Neural cell (in vitro differentiated cells): Measurements from ENCODE around the gene SPSB4. TPM values are rescaled to one million over a fixed set of nuclear protein-coding genes. Genes with fewer than 3 reads are reported as not detected.

ENCODE experiments used
- H2AFZ ChIP-seq: fragments of 200-600, 300-800 bp; sonication (generic), shearing (Covaris generic); 2 replicates; pipeline ENCODE4 v1.6.0; 2014; ENCODE audit warnings: low read depth, mild to moderate bottlenecking, antibody characterized with exemption, low read length, moderate library complexity
- H3F3A ChIP-seq: fragments of 200-600 bp; shearing (Covaris generic); 2 replicates; pipeline ENCODE4 v1.6.1; 2016; ENCODE audit warnings: mild to moderate bottlenecking, moderate library complexity, mixed read lengths, antibody characterized with exemption, low read length; ENCODE audit not compliant: insufficient read depth, poor library complexity, severe bottlenecking
- H3K27ac ChIP-seq: fragments of 200-600, 300-800 bp; sonication (generic), shearing (Covaris generic); 2 replicates; pipeline ENCODE4 v1.5.1; 2014; ENCODE audit warnings: mild to moderate bottlenecking, low read length, moderate library complexity
- H3K27me3 ChIP-seq: fragments of 300-800, 200-600 bp; sonication (generic), shearing (Covaris generic); 2 replicates; pipeline ENCODE4 v1.6.0; 2014; ENCODE audit warnings: mild to moderate bottlenecking, low read depth, low read length, moderate library complexity; ENCODE audit not compliant: insufficient read depth
- H3K36me3 ChIP-seq: fragments of 300-800, 200-600 bp; sonication (generic), shearing (Covaris generic); 2 replicates; pipeline ENCODE4 v1.5.1; 2014; ENCODE audit warnings: mild to moderate bottlenecking, antibody characterized with exemption, low read length, moderate library complexity; ENCODE audit not compliant: insufficient read depth
- H3K4me2 ChIP-seq: fragments of 300-800, 200-600 bp; sonication (generic), shearing (Covaris generic); 2 replicates; pipeline ENCODE4 v1.6.0; 2014; ENCODE audit warnings: mild to moderate bottlenecking, low read length
- H3K4me3 ChIP-seq: fragments of 300-800, 200-600 bp; sonication (generic), shearing (Covaris generic); 2 replicates; pipeline ENCODE4 v1.5.1; 2014; ENCODE audit warnings: mild to moderate bottlenecking, low read length, moderate library complexity
- H3K79me2 ChIP-seq: fragments of 200-600 bp; shearing (Covaris generic); replicated peaks from 2 replicates; pipeline ENCODE4 v1.6.0; 2014; ENCODE audit warnings: mild to moderate bottlenecking, low read length, moderate library complexity; ENCODE audit not compliant: insufficient read depth
- H3K9ac ChIP-seq: fragments of 300-800, 200-600 bp; sonication (generic), shearing (Covaris generic); 2 replicates; pipeline ENCODE4 v1.6.1; 2016; ENCODE audit warnings: mild to moderate bottlenecking, low read length, mixed read lengths
- H3K9me2 ChIP-seq: fragments of 200-600 bp; shearing (Covaris generic); 2 replicates; pipeline ENCODE4 v1.6.1; 2016; ENCODE audit warnings: mild to moderate bottlenecking, low read length, mixed read lengths; ENCODE audit not compliant: insufficient read depth
- H3K9me3 ChIP-seq: fragments of 200-600, 300-800 bp; sonication (generic), shearing (Covaris generic); 2 replicates; pipeline ENCODE4 v1.6.1; 2016; ENCODE audit warnings: mild to moderate bottlenecking, mixed run types, low read length, moderate library complexity, mixed read lengths
- H4K20me1 ChIP-seq: fragments of 200-600 bp; shearing (Covaris generic); 2 replicates; pipeline ENCODE4 v1.6.1; 2016; ENCODE audit warnings: mild to moderate bottlenecking, mixed run types; ENCODE audit not compliant: insufficient read depth
- EP300 ChIP-seq: fragments of 450-650 bp; conservative IDR thresholded peaks from 2 replicates; pipeline ENCODE4 v1.6.1; 2014; ENCODE audit warnings: antibody characterized with exemption, mild to moderate bottlenecking, moderate library complexity; ENCODE audit not compliant: poor library complexity, severe bottlenecking
- EZH2 ChIP-seq: fragments of 200-600, 300-800 bp; shearing (Covaris generic), sonication (generic); IDR thresholded peaks from 2 replicates; pipeline ENCODE4 v1.6.1; 2014; ENCODE audit warnings: antibody characterized with exemption, low read length, borderline replicate concordance, mild to moderate bottlenecking; ENCODE audit not compliant: insufficient read depth, poor library complexity, severe bottlenecking
- MXI1 ChIP-seq: fragments of 450-650 bp; conservative IDR thresholded peaks from 2 replicates; pipeline ENCODE4 v1.6.1; 2014; ENCODE audit warnings: antibody characterized with exemption, mild to moderate bottlenecking; ENCODE audit not compliant: poor library complexity, severe bottlenecking
- POLR2AphosphoS5 ChIP-seq: IDR thresholded peaks from 2 replicates; pipeline ENCODE4 v1.6.1; 2012
- RAD21 ChIP-seq: fragments of 450-650 bp; conservative IDR thresholded peaks from 2 replicates; pipeline ENCODE4 v1.6.1; 2014; ENCODE audit warnings: antibody characterized with exemption, mild to moderate bottlenecking, moderate library complexity
- SMC3 ChIP-seq: fragments of 450-650 bp; conservative IDR thresholded peaks from 2 replicates; pipeline ENCODE4 v1.6.1; 2014; ENCODE audit warnings: antibody characterized with exemption, mild to moderate bottlenecking, moderate library complexity; ENCODE audit not compliant: poor library complexity
- TAF1 ChIP-seq: IDR thresholded peaks from 2 replicates; pipeline ENCODE4 v1.6.1; 2012; ENCODE audit warnings: low read depth
- polyA plus RNA-seq: library from polyadenylated mRNA; depleted of rRNA; stranded (reverse); fragments of >200 nt; gene quantifications from 2 replicates; pipeline ENCODE4 v1.2.3, GENCODE V29; 2014
- TF ChIP-seq, protein P1 (sequence below): IDR thresholded peaks from 2 replicates; pipeline ENCODE4 v1.6.1; 2012; ENCODE audit warnings: borderline replicate concordance
- TF ChIP-seq, protein P2 (sequence below): fragments of 450-650 bp; IDR thresholded peaks from 2 replicates; pipeline ENCODE4 v1.5.1; 2014; ENCODE audit warnings: antibody characterized with exemption, mild to moderate bottlenecking, moderate library complexity; ENCODE audit not compliant: poor library complexity, severe bottlenecking

Gene SPSB4
- polyA plus RNA-seq, 1 donor from 2014 or later = 6.1 TPM

DNA sequence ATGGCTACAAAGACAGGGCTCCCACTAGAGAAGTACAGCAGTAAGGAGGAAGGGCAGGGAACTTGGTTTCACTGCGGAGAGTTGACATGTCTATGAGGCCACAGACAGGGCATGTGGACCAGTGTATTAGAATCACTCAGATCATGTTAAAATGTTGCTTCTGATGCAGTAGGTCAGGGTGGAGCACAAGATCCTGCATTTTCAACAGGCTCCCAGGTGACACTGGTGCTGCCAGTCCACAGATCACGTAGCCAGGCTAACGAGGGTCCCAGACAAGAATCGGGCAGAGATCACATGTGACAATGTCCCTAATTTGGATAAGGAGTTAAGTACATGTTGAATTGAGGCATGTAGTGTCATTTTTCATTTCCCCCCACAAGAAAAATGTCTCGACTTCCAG lies 73.6 kb downstream of the SPSB4 start:
- Histone ChIP-seq H3F3A (no peaks in the 10 kb centered on the region), H3K27me3 (no peaks in the 10 kb centered on the region), H3K79me2 (no peaks in the 10 kb centered on the region), H3K4me2 (no peak overlapping the region), H3K9me2 (no peaks in the 10 kb centered on the region), H2AFZ (no peak overlapping the region), H3K9ac (no peak overlapping the region), H4K20me1 (no peaks in the 10 kb centered on the region), H3K36me3 (no peaks in the 10 kb centered on the region), H3K4me3 (no peak overlapping the region), H3K27ac (no peak overlapping the region), H3K9me3 (no peaks in the 10 kb centered on the region)
- TF ChIP-seq RAD21 = no peak
- TF ChIP-seq TAF1 = no peak
- TF ChIP-seq SMC3 = no peak
- no peak for TF ChIP-seq EP300
- TF ChIP-seq, protein P1, sequence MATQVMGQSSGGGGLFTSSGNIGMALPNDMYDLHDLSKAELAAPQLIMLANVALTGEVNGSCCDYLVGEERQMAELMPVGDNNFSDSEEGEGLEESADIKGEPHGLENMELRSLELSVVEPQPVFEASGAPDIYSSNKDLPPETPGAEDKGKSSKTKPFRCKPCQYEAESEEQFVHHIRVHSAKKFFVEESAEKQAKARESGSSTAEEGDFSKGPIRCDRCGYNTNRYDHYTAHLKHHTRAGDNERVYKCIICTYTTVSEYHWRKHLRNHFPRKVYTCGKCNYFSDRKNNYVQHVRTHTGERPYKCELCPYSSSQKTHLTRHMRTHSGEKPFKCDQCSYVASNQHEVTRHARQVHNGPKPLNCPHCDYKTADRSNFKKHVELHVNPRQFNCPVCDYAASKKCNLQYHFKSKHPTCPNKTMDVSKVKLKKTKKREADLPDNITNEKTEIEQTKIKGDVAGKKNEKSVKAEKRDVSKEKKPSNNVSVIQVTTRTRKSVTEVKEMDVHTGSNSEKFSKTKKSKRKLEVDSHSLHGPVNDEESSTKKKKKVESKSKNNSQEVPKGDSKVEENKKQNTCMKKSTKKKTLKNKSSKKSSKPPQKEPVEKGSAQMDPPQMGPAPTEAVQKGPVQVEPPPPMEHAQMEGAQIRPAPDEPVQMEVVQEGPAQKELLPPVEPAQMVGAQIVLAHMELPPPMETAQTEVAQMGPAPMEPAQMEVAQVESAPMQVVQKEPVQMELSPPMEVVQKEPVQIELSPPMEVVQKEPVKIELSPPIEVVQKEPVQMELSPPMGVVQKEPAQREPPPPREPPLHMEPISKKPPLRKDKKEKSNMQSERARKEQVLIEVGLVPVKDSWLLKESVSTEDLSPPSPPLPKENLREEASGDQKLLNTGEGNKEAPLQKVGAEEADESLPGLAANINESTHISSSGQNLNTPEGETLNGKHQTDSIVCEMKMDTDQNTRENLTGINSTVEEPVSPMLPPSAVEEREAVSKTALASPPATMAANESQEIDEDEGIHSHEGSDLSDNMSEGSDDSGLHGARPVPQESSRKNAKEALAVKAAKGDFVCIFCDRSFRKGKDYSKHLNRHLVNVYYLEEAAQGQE = no peak
- no peak for TF ChIP-seq EZH2
- TF ChIP-seq MXI1 = no peak
- TF ChIP-seq, protein P2, sequence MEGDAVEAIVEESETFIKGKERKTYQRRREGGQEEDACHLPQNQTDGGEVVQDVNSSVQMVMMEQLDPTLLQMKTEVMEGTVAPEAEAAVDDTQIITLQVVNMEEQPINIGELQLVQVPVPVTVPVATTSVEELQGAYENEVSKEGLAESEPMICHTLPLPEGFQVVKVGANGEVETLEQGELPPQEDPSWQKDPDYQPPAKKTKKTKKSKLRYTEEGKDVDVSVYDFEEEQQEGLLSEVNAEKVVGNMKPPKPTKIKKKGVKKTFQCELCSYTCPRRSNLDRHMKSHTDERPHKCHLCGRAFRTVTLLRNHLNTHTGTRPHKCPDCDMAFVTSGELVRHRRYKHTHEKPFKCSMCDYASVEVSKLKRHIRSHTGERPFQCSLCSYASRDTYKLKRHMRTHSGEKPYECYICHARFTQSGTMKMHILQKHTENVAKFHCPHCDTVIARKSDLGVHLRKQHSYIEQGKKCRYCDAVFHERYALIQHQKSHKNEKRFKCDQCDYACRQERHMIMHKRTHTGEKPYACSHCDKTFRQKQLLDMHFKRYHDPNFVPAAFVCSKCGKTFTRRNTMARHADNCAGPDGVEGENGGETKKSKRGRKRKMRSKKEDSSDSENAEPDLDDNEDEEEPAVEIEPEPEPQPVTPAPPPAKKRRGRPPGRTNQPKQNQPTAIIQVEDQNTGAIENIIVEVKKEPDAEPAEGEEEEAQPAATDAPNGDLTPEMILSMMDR = no peak
- TF ChIP-seq POLR2AphosphoS5 = no peak

DNA sequence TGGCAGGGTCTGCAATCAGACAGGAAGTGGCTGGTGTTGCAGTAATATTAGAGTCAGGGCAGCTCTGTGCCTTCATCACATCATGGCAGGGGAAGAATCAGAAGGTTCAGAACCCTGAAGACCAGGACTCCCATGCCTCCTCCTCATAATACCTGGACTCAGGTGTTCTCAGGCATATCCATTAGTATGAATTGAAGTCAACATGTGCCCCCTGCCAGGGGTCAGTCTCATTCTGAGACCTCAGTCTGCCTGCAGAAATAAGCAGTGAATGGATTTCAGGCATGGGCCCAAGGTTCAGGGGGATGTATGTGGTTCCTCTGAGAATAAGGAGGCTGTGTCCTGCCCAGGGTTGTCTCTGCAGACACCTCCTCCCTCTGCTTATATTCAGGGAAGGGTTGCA lies 74.2 kb downstream of the SPSB4 start:
- no peaks in the 10 kb centered on the region for H3K9me2 ChIP-seq
- H3K4me3 ChIP-seq = no peak overlapping the region
- H2AFZ ChIP-seq = no peak overlapping the region
- no peak overlapping the region for H3K9ac ChIP-seq
- H3K9me3 ChIP-seq = no peaks in the 10 kb centered on the region
- no peak overlapping the region for H3K4me2 ChIP-seq
- no peaks in the 10 kb centered on the region for H3F3A ChIP-seq
- no peaks in the 10 kb centered on the region for H3K36me3 ChIP-seq
- H3K27ac ChIP-seq = no peak overlapping the region
- no peaks in the 10 kb centered on the region for H4K20me1 ChIP-seq
- TF ChIP-seq, protein P1 = no peak
- TF ChIP-seq EZH2 = no peak
- no peak for TF ChIP-seq POLR2AphosphoS5
- no peak for TF ChIP-seq SMC3
- TF ChIP-seq EP300 = no peak
- no peak for TF ChIP-seq RAD21
- TF ChIP-seq MXI1 = no peak
- TF ChIP-seq, protein P2 = no peak
- TF ChIP-seq TAF1 = no peak
- H3K27me3 ChIP-seq = no peaks in the 10 kb centered on the region
- H3K79me2 ChIP-seq = no peaks in the 10 kb centered on the region
